HG03064 (cell line): ENCODE results near the gene MORF4L2.
"Not testable (repeated sequence)": the region's sequence is repeated elsewhere in the genome, so short reads cannot be mapped to it uniquely, and the experiment has no call there.

Source experiments
- ATAC-seq: cut with Tn5 transposase; IDR thresholded peaks from one replicate; pipeline ENCODE4 v1.9.1; 2021; ENCODE audit warnings: low read depth; ENCODE audit not compliant: unreplicated experiment

The MORF4L2 gene

GRCh38 chrX:103681443-103681842 is 5.1 kb downstream of the MORF4L2 start:
- no peak for ATAC-seq

GRCh38 chrX:103678199-103678993 is 8.1 kb downstream of the MORF4L2 start:
- ATAC-seq = no peak

GRCh38 chrX:103674531-103675454 is 11.7 kb downstream of the MORF4L2 start:
- no peak for ATAC-seq

- ATAC-seq = no peak
Observed at GRCh38 chrX:103669745-103670144, 16.8 kb downstream of the MORF4L2 start.

- ATAC-seq = no peak
Observed at GRCh38 chrX:103666202-103667107, 20.0 kb downstream of the MORF4L2 start.

GRCh38 chrX:103663981-103664762 is 22.3 kb downstream of the MORF4L2 start:
- no peak for ATAC-seq

GRCh38 chrX:103659460-103659859 is 27.0 kb downstream of the MORF4L2 start:
- not testable (repeated sequence) for ATAC-seq

GRCh38 chrX:103658681-103659433 is 27.6 kb downstream of the MORF4L2 start:
- ATAC-seq = no peak

- not testable (repeated sequence) for ATAC-seq
Observed at GRCh38 chrX:103657066-103657465, 29.4 kb downstream of the MORF4L2 start.

GRCh38 chrX:103656617-103657016 is 29.9 kb downstream of the MORF4L2 start:
- no peak for ATAC-seq

GRCh38 chrX:103655230-103656000 is 31.1 kb downstream of the MORF4L2 start:
- ATAC-seq = not testable (repeated sequence)

GRCh38 chrX:103651151-103651773 is 35.2 kb downstream of the MORF4L2 start:
- ATAC-seq = no peak

GRCh38 chrX:103647630-103648029 is 38.9 kb downstream of the MORF4L2 start:
- no peak for ATAC-seq

GRCh38 chrX:103644125-103644524 is 42.4 kb downstream of the MORF4L2 start:
- no peak for ATAC-seq

GRCh38 chrX:103640401-103641155 is 45.9 kb downstream of the MORF4L2 start:
- no peak for ATAC-seq

- not testable (repeated sequence) for ATAC-seq
Observed at GRCh38 chrX:103638479-103639346, 47.8 kb downstream of the MORF4L2 start.
